GM12864 (cell line): Measurements from ENCODE around the gene GSTO1.

Experiments
- DNase-seq: peaks from one replicate; pipeline ENCODE4 v3.0.0-alpha.2; 2011; ENCODE audit warnings: low read depth
- H3K4me3 ChIP-seq: 2 replicates; pipeline ENCODE4 v1.5.1; 2011; ENCODE audit warnings: mild to moderate bottlenecking, low read depth, low read length, control low read depth
- CTCF ChIP-seq: IDR thresholded peaks from 2 replicates; pipeline ENCODE4 v1.5.1; 2011; ENCODE audit warnings: low read depth, mild to moderate bottlenecking, moderate library complexity, low read length, control low read depth, inconsistent platforms; ENCODE audit errors: missing control alignments

The GSTO1 gene

GRCh38 chr10:104256335-104256961, 1.8 kb downstream of the GSTO1 start:
- H3K4me3 ChIP-seq, result no peak overlapping the region; the same call in 1 of the 2 replicates
- no peak for DNase-seq
- TF ChIP-seq CTCF, result no peak

DNA sequence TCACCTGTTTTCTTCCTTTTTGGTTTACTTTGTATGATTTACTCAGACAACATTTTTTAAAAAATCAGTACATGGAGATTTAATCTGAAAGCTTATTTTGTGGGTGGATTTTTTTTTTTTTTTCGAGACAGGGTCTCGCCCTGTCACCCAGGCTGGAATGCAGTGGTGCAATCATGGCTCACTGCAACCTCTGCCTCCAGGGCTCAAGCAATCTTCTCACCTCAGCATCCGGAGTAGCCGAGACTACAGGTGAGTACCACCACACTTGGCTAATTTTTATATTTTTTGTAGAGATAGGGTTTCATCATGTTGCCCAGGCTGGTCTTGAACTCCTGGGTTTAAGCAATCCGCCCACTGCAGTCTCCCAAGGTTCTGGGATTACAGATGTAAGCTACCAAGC, 2.5 kb downstream of the GSTO1 start:
- no peak overlapping the region for H3K4me3 ChIP-seq
- no peak for TF ChIP-seq CTCF
- DNase-seq, result no peak

- DNase-seq, result no peak
- H3K4me3 ChIP-seq, result no peak overlapping the region
- TF ChIP-seq CTCF, result no peak
These were observed 3.5 kb downstream of the GSTO1 start for GRCh38 chr10:104258209-104258608.

GRCh38 chr10:104259456-104259855, 4.8 kb downstream of the GSTO1 start:
- H3K4me3 ChIP-seq, result no peak overlapping the region
- no peak for TF ChIP-seq CTCF
- no peak for DNase-seq

- no peak for DNase-seq
- no peak for TF ChIP-seq CTCF
- H3K4me3 ChIP-seq, result no peak overlapping the region
These were observed 5.5 kb downstream of the GSTO1 start for GRCh38 chr10:104259999-104260774.

DNA sequence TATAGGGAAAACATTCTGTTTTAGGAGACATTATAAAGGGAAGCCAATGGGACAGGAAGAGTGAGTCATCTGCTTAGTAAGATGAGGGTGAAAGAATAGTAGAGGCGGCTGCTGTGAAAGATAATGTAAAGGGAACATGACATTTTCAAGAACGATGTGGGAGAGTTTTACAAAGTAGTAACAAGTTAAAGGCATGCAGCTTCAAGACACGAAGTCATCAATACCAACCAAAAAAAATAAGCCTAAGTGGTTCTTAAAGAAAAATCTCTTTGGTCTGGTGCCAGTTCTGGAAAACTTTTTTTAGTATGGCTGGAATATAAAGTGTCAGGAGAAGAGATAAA, 6.1 kb downstream of the GSTO1 start:
- TF ChIP-seq CTCF, result no peak
- DNase-seq, result no peak
- no peak overlapping the region for H3K4me3 ChIP-seq

GRCh38 chr10:104262055-104262454, 7.4 kb downstream of the GSTO1 start:
- no peak for TF ChIP-seq CTCF
- no peak overlapping the region for H3K4me3 ChIP-seq
- DNase-seq, result no peak
